Neutrophil (primary cell): Measurements from ENCODE around the gene NUDT13.

Source experiments
- H3K27ac ChIP-seq: fragments of 200-600 bp; sonication (generic); 2 replicates; pipeline ENCODE4 v1.5.1; 2016; ENCODE audit warnings: mild to moderate bottlenecking, moderate library complexity
- H3K27me3 ChIP-seq: fragments of 200-600 bp; sonication (generic); 2 replicates; pipeline ENCODE4 v1.6.0; 2016; ENCODE audit warnings: mild to moderate bottlenecking
- H3K36me3 ChIP-seq: fragments of 200-600 bp; sonication (generic); 2 replicates; pipeline ENCODE4 v1.5.1; 2017
- H3K4me1 ChIP-seq, 2 experiments: fragments of 200-600 bp in 1 of 2; sonication (generic) in 1 of 2; 1 replicate in 1 of 2; 2 replicates in 1 of 2; pipeline versions ENCODE4 v1.5.1 to v1.6.1; 2013 to 2016; ENCODE audit warnings: low read depth in 1 of 2, low read length in 1 of 2, mild to moderate bottlenecking in 1 of 2, moderate library complexity in 1 of 2; ENCODE audit not compliant: control insufficient read depth in 1 of 2, insufficient read depth in 1 of 2
- H3K4me3 ChIP-seq, 2 experiments: fragments of 200-600 bp in 1 of 2; sonication (generic) in 1 of 2; 1 replicate in 1 of 2; 2 replicates in 1 of 2; pipeline ENCODE4 v1.5.1; 2013 to 2016; ENCODE audit warnings: low read depth in 1 of 2, low read length in 1 of 2, mild to moderate bottlenecking in 1 of 2, moderate library complexity in 1 of 2
- H3K9me3 ChIP-seq: fragments of 200-600 bp; sonication (generic); 2 replicates; pipeline ENCODE4 v1.5.1; 2016
- TF ChIP-seq, protein P1 (sequence below): fragments of 200-600 bp; sonication (generic); IDR thresholded peaks from 2 replicates; pipeline ENCODE4 v1.5.1; 2016; ENCODE audit warnings: antibody characterized with exemption

NUDT13 gene

GRCh38 chr10:73166972-73167371, 56.7 kb downstream of the NUDT13 start:
- H3K4me3 ChIP-seq, result peak overlapping the region; percentile 79 to 82
- H3K4me1 ChIP-seq, result peaks cover 13 to 18% of the 10 kb centered on the region in 2 experiments
- peaks cover 17% of the 10 kb centered on the region for H3K36me3 ChIP-seq
- peak overlapping the region; percentile 93 for H3K27ac ChIP-seq
- H3K9me3 ChIP-seq, result no peaks in the 10 kb centered on the region
- TF ChIP-seq, protein P1, sequence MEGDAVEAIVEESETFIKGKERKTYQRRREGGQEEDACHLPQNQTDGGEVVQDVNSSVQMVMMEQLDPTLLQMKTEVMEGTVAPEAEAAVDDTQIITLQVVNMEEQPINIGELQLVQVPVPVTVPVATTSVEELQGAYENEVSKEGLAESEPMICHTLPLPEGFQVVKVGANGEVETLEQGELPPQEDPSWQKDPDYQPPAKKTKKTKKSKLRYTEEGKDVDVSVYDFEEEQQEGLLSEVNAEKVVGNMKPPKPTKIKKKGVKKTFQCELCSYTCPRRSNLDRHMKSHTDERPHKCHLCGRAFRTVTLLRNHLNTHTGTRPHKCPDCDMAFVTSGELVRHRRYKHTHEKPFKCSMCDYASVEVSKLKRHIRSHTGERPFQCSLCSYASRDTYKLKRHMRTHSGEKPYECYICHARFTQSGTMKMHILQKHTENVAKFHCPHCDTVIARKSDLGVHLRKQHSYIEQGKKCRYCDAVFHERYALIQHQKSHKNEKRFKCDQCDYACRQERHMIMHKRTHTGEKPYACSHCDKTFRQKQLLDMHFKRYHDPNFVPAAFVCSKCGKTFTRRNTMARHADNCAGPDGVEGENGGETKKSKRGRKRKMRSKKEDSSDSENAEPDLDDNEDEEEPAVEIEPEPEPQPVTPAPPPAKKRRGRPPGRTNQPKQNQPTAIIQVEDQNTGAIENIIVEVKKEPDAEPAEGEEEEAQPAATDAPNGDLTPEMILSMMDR, result no peak
- no peaks in the 10 kb centered on the region for H3K27me3 ChIP-seq

GRCh38 chr10:73167458-73167782, 57.2 kb downstream of the NUDT13 start:
- H3K36me3 ChIP-seq, result peaks cover 13% of the 10 kb centered on the region
- peak overlapping the region; percentile 79 to 82 for H3K4me3 ChIP-seq
- H3K27ac ChIP-seq, result peak overlapping the region; percentile 93
- H3K27me3 ChIP-seq, result no peaks in the 10 kb centered on the region
- no peaks in the 10 kb centered on the region for H3K9me3 ChIP-seq
- H3K4me1 ChIP-seq, result peaks cover 13 to 18% of the 10 kb centered on the region in 2 experiments
- TF ChIP-seq, protein P1, result no peak

GRCh38 chr10:73167783-73168464, 57.7 kb downstream of the NUDT13 start, which contains the start of the genes ECD and FAM149B1:
Gene ECD, minus strand, starts transcription at chr10:73168008. Its CDS starts 4,071 bp downstream, at chr10:73163937.
Gene FAM149B1, plus strand, starts transcription at chr10:73168119. Its CDS starts 221 bp downstream, at chr10:73168340.
- Histone ChIP-seq H3K4me1 (peaks cover 13 to 18% of the 10 kb centered on the region in 2 experiments), H3K9me3 (no peaks in the 10 kb centered on the region), H3K27ac (peak within 1 kb of the TSS; percentile 93), H3K36me3 (peaks cover 8% of the 10 kb centered on the region), H3K4me3 (peak within 1 kb of the TSS; percentile 79 to 82), H3K27me3 (no peaks in the 10 kb centered on the region)
- TF ChIP-seq, protein P1, result peak; percentile 55

- no peaks in the 10 kb centered on the region for H3K9me3 ChIP-seq
- H3K36me3 ChIP-seq, result peaks cover 3% of the 10 kb centered on the region
- H3K27ac ChIP-seq, result peak overlapping the region; percentile 93
- H3K27me3 ChIP-seq, result no peaks in the 10 kb centered on the region
- TF ChIP-seq, protein P1, result no peak
- peak overlapping the region; percentile 79 to 82 for H3K4me3 ChIP-seq
- H3K4me1 ChIP-seq, result peaks cover 13 to 18% of the 10 kb centered on the region in 2 experiments
Measured at GRCh38 chr10:73168465-73168803, 58.2 kb downstream of the NUDT13 start.

DNA sequence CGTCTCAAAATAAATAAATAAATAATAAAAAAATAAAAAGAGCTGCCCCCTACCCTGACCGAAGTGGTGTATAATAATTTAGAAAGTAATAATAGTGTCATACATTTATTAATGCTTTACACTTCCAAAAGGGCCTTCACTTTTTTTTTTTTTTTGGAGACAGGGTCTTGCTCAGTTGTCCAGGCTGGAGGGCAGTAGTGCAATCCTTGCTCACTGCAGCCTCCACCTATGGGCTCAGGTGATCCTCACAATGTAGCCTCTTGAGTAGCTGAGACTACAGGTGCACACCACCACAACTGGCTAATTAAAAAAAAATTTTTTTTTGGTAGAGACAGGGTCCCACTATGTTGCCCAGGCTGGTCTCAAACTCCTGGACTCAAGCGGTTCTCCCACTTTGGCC, 59.1 kb downstream of the NUDT13 start:
- H3K4me1 ChIP-seq, result peaks cover 13 to 18% of the 10 kb centered on the region in 2 experiments
- H3K27me3 ChIP-seq, result no peaks in the 10 kb centered on the region
- H3K4me3 ChIP-seq, result no peak overlapping the region
- H3K27ac ChIP-seq, result no peak overlapping the region
- TF ChIP-seq, protein P1, result no peak
- no peaks in the 10 kb centered on the region for H3K36me3 ChIP-seq
- H3K9me3 ChIP-seq, result no peaks in the 10 kb centered on the region
